H1 (cell line): Measurements from ENCODE around the gene H2AZ1. TPM values are rescaled to one million over a fixed set of nuclear protein-coding genes. Genes with fewer than 3 reads are reported as not detected.
A peak's percentile ranks its signal among the peaks of the same experiment; 100 is the strongest.

Source experiments
- ATF2 ChIP-seq: IDR thresholded peaks from 2 replicates; pipeline ENCODE4 v1.6.1; 2012; ENCODE audit warnings: low read length, inconsistent platforms
- ATF3 ChIP-seq: IDR thresholded peaks from 2 replicates; pipeline ENCODE4 v1.6.1; 2011; ENCODE audit warnings: low read depth, mild to moderate bottlenecking, low read length; ENCODE audit not compliant: insufficient read depth
- CHD2 ChIP-seq: IDR thresholded peaks from 2 replicates; pipeline ENCODE4 v1.6.1; 2012; ENCODE audit warnings: low read length, improper control_type of control experiment
- HDAC6 ChIP-seq: IDR thresholded peaks from one replicate; pipeline ENCODE4 v1.7.1; 2012; ENCODE audit warnings: low read depth, mild to moderate bottlenecking, inconsistent platforms, low read length, moderate library complexity
- JUND ChIP-seq: IDR thresholded peaks from 2 replicates; pipeline ENCODE4 v1.6.1; 2011; ENCODE audit warnings: mild to moderate bottlenecking, improper control_type of control experiment, low read length
- KDM4A ChIP-seq: IDR thresholded peaks from one replicate; pipeline ENCODE4 v1.7.1; 2012; ENCODE audit warnings: low read depth, mild to moderate bottlenecking, moderate library complexity, low read length, inconsistent platforms; ENCODE audit not compliant: severe bottlenecking
- KDM5A ChIP-seq: fragments of 200-600 bp; IDR thresholded peaks from 2 replicates; pipeline ENCODE4 v1.7.1; 2012; ENCODE audit warnings: mild to moderate bottlenecking, low read length, inconsistent platforms, mixed read lengths
- POLR2A ChIP-seq, 2 experiments: IDR thresholded peaks; 1 replicate in 1 of 2; 2 replicates in 1 of 2; pipeline ENCODE4 v1.6.1; 2011; ENCODE audit warnings: low read depth in 2 of 2, low read length in 2 of 2, mild to moderate bottlenecking in 2 of 2; ENCODE audit errors: control extremely low read depth in 1 of 2
- POLR2AphosphoS5 ChIP-seq: IDR thresholded peaks from 2 replicates; pipeline ENCODE4 v1.6.1; 2011; ENCODE audit warnings: low read depth, low read length
- RBBP5 ChIP-seq: IDR thresholded peaks from 2 replicates; pipeline ENCODE4 v1.7.1; 2012; ENCODE audit warnings: low read depth, mild to moderate bottlenecking, inconsistent platforms, low read length, moderate library complexity, borderline replicate concordance
- RFX5 ChIP-seq: IDR thresholded peaks from 2 replicates; pipeline ENCODE4 v1.6.1; 2011; ENCODE audit warnings: low read depth, low read length, improper control_type of control experiment, borderline replicate concordance
- RNF2 ChIP-seq: fragments of 200-900, 300-1000 bp; sonication (generic); IDR thresholded peaks from 2 replicates; pipeline ENCODE4 v1.7.1; 2016; ENCODE audit warnings: borderline replicate concordance, low read depth, mild to moderate bottlenecking, antibody characterized with exemption, low read length; ENCODE audit not compliant: poor library complexity, severe bottlenecking; ENCODE audit errors: missing control alignments
- SIN3A ChIP-seq, 2 experiments: IDR thresholded peaks in 1 of 2; conservative IDR thresholded peaks in 1 of 2; 2 replicates each; pipeline ENCODE4 v1.6.1; 2011 to 2012; ENCODE audit warnings: low read length in 2 of 2, improper control_type of control experiment in 1 of 2, low read depth in 1 of 2, mild to moderate bottlenecking in 1 of 2
- SP1 ChIP-seq: IDR thresholded peaks from 2 replicates; pipeline ENCODE4 v1.6.1; 2011; ENCODE audit warnings: low read depth, low read length
- SP2 ChIP-seq: IDR thresholded peaks from 2 replicates; pipeline ENCODE4 v1.6.1; 2012; ENCODE audit warnings: mild to moderate bottlenecking, low read length, inconsistent platforms
- TAF1 ChIP-seq: IDR thresholded peaks from 2 replicates; pipeline ENCODE4 v1.6.1; 2011; ENCODE audit warnings: mild to moderate bottlenecking, low read depth, low read length
- TAF7 ChIP-seq: optimal IDR thresholded peaks from 2 replicates; pipeline ENCODE3; 2011; ENCODE audit warnings: low read depth, mild to moderate bottlenecking, inconsistent platforms, low read length, moderate library complexity, borderline replicate concordance
- ZNF274 ChIP-seq: IDR thresholded peaks from 2 replicates; pipeline ENCODE4 v1.7.0; 2012; ENCODE audit warnings: low read length, borderline replicate concordance; ENCODE audit errors: extremely low read depth
- polyA plus RNA-seq, 7 experiments: library from polyadenylated mRNA; depleted of rRNA in 3 of 7; stranded (reverse) in 5 of 7; unstranded in 2 of 7; fragments of >200 nt in 5 of 7; fragments of 200-250 nt in 2 of 7; gene quantifications; 1 replicate in 5 of 7; 2 replicates in 1 of 7; 4 replicates in 1 of 7; pipeline versions ENCODE4 v1.2.1 to v1.2.3, GENCODE V29; 2011 to 2013; ENCODE audit warnings: missing spikeins in 2 of 7, mixed read lengths in 2 of 7
- total RNA-seq: library from RNA; stranded (reverse); fragmentation: NEBNext Ultra II Directional; extraction: Animal tissue kit (Norgen Biotek cat#: 25700); gene quantifications from 2 replicates; pipeline ENCODE4 v1.2.1, GENCODE V29; 2021
- TF ChIP-seq, protein P1 (sequence below): IDR thresholded peaks from 2 replicates; pipeline ENCODE4 v1.6.1; 2011; ENCODE audit warnings: low read length, improper control_type of control experiment

H2AZ1 gene
- total and polyA plus RNA-seq, 2 of the 8 experiments (the other 6 are each of a cell fraction or from before 2014, with no cell fraction given) = 831 to 898 TPM

- no peak; the same call in 1 of the 2 replicates for TF ChIP-seq KDM5A
- TF ChIP-seq, protein P1, sequence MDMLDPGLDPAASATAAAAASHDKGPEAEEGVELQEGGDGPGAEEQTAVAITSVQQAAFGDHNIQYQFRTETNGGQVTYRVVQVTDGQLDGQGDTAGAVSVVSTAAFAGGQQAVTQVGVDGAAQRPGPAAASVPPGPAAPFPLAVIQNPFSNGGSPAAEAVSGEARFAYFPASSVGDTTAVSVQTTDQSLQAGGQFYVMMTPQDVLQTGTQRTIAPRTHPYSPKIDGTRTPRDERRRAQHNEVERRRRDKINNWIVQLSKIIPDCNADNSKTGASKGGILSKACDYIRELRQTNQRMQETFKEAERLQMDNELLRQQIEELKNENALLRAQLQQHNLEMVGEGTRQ = peak; percentile 91
- peak; percentile 55 for TF ChIP-seq ATF3
- peak; percentile 75 for TF ChIP-seq CHD2
- TF ChIP-seq TAF1 = peak; percentile 99
- peak; percentile 99 for TF ChIP-seq TAF7
- no peak for TF ChIP-seq RFX5
- peak; percentile 100 for TF ChIP-seq POLR2AphosphoS5
- TF ChIP-seq SP1 = peak; percentile 89
- TF ChIP-seq RBBP5 = no peak
- TF ChIP-seq KDM4A = no peak
- peak in 1 of 2 experiments; percentile 87; a peak in 1 of 4 replicates for TF ChIP-seq SIN3A (conservative IDR thresholded peaks at IDR 0.05 in 1 of 2, IDR thresholded peaks at IDR 0.05 in 1 of 2; ENCODE audit: low read depth in 1 of 2, low read length in 2 of 2)
- TF ChIP-seq POLR2A (IDR thresholded peaks at IDR 0.05; ENCODE audit: control extremely low read depth in 1 of 2, low read depth in 2 of 2, low read length in 2 of 2) = peak; percentile 100
- peak; percentile 42; the same call in 1 of the 2 replicates for TF ChIP-seq SP2
- peak; percentile 23; the same call in 1 of the 2 replicates for TF ChIP-seq JUND
- TF ChIP-seq RNF2 = no peak
- no peak for TF ChIP-seq HDAC6
- no peak for TF ChIP-seq ZNF274
- no peak for TF ChIP-seq ATF2
These were observed at the start of gene H2AZ1 (continued) for GRCh38 chr4:99949999-99950912.
